Fibroblast of skin of back (primary cell): Measurements from ENCODE around the gene NOC2L.

Experiments
- DNase-seq: peaks from one replicate; pipeline ENCODE4 v3.0.0-alpha.2; 2013

The NOC2L gene

DNA sequence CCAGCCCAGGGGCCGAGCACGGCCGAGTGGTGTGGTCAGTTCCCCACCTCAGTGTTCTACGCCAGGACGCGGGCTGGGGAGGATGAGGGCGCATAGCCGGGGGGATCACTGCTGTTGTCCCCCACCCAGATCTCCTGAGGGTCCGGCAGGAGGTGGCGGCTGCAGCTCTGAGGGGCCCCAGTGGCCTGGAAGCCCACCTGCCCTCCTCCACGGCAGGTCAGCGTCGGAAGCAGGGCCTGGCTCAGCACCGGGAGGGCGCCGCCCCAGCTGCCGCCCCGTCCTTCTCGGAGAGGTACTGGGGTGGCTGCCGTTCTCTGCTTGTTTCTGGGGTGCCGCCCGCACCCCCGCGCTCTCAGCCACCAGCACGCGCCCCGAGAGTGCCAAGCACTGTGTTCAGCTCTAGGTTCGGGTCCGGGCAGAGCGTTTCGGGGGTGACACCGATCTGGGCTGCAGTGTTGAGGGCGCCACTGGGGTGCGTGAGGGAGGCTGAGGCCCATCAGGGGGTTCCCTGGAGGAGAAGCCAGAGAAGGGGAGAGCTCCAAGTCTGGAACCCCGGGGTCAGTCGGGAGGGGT, 18.0 kb downstream of the NOC2L start:
- DNase-seq = no peak

DNA sequence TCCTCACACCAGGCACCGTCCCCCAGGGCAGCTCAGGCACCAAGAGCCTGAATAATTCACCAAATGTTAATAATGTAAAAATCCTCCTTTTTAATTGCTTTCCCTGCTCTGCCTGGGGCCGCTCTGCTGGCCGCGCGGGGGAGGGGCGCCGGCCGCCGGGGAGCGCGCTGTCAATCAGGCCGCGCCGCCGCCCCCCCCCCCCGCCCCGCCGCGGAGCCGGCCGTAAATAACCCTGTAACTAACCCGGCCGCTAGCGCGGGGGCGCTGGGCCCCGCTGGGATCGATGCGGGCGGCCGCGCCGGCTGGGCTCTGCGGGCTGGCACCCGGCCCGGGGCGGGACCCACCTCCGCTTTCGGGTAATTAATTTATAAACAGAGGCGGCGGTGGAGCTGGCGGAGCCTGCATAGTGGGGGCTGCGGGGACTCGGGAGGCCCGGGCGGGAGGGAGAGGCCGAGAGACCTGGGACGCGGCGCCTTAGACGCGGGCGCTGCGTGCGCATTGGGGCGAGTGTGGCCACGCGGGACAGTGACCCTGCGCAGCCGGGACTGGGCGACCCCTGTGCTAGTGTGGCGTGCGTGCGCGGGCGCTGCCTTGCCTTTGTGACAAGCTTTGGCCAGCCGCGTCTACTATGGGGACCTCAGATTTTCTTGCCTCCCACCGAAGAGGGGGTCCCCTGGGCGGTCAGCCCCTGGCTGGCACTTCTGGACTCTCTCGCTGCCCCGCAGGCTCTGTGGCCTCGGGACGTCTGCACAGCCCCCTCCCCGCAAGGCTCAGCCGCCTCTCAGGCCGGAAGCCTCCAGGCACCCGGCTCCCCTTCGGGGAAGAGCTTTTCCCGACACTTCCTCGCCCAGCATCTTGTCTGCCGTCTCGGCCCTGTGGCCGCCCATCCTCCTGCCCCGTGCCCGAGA, 18.7 kb downstream of the NOC2L start:
- peak; percentile 36 for DNase-seq

DNA sequence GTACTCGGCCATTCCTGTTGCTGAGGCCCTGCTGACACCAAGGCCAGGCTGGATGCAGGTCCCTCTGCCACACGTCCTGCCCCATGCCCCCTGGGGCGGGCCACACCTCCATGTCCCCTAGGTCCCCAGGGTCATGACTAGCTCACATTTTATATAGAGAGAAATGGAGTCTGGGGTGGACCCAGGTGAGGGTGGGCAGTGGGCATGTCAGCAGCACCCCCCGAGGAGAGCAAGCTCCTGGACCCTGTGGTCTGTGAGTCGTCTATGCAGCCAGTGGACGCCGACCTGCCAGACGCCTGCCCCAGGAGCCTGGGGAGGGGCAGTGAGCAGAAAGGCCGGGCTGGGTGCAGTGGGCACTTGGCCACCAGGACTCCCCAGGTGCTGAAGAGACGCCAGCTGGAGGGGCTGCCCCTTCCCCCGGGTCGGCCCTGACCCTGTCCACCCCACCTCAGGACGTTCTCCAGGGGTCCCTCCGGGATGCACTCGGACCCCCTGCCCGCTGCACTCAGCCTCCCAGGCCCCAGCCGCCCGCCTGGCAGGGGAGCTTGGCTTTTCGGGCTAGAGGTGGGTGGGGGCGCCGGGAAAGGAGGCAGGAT, 19.4 kb downstream of the NOC2L start:
- DNase-seq = no peak

DNA sequence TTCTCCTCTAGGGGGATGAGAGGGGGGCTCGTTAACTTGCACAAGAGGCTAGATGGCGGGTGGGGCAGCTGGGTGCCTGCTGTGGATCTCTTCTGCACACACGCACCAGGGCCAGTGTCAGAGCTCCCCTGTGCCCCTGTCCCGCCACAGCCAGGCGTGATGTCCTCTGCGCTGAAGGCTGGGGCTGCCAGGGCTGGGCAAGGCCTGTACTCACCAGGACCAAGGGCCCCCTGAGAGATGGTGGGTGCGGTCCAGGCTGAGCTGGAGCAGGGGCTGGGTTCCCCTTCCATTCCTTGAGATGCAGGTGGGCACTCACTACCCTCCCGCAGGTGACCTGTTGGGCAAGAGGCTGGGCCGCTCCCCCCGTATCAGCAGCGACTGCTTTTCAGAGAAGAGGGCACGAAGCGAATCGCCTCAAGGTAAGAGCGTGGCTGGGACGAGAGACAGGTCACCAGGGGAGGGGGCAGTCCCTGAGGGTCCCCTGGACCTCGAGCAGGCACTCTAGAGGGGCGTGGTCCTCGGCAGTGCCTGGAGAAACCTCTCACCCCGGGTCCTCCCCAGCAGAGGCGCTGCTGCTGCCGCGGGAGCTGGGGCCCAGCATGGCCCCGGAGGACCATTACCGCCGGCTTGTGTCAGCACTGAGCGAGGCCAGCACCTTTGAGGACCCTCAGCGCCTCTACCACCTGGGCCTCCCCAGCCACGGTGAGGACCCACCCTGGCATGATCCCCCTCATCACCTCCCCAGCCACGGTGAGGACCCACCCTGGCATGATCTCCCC, 20.2 kb downstream of the NOC2L start:
- DNase-seq = no peak

DNA sequence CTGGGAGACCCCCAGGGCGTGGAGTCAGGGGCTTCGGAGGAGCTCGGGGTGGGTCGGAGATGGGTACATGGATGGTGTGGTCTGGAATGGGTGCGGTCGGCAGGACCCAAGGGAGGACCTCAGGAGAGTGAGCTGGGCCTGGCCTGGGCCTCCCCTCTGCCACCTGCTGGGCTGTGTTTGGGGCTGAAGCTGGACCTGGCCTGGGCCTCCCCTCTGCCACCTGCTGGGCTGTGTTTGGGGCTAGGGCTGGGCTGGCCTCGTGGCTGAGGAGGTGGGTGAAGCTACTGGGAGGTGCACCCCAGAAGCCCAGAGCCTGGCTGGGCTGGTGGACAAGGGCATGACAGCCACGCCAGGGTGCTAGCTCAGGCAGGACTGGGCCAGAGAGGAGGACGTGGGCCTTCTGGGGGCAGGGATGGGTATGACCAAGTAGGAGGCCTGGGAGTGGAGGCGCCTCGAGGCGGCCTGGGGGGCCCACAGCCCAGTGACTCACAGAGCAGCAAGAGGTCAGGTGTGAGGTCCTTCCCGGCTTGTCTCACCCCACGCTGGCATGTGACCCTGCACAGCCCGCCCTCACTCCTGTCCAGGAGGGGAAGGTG, 20.9 kb downstream of the NOC2L start:
- no peak for DNase-seq

DNA sequence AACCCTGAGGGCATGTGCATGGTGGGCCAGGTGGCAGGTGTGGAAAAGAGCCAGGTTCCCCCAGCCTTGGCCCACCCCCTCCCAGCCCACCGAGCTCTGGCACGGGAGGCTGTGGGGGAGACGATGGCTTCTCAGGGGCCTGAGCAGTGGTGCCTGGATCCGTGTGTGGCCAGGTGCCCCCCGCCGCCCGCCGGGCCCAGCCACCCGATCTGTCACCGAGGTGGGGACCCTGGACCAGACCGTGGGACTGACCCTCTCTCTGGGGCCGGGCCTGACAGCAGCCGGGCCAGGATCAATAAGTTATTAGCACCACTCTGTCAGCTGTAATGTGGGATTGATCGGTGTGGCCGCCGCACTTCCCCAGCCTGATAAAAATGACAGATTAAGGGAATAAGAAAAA, 21.5 kb downstream of the NOC2L start:
- DNase-seq = no peak

DNA sequence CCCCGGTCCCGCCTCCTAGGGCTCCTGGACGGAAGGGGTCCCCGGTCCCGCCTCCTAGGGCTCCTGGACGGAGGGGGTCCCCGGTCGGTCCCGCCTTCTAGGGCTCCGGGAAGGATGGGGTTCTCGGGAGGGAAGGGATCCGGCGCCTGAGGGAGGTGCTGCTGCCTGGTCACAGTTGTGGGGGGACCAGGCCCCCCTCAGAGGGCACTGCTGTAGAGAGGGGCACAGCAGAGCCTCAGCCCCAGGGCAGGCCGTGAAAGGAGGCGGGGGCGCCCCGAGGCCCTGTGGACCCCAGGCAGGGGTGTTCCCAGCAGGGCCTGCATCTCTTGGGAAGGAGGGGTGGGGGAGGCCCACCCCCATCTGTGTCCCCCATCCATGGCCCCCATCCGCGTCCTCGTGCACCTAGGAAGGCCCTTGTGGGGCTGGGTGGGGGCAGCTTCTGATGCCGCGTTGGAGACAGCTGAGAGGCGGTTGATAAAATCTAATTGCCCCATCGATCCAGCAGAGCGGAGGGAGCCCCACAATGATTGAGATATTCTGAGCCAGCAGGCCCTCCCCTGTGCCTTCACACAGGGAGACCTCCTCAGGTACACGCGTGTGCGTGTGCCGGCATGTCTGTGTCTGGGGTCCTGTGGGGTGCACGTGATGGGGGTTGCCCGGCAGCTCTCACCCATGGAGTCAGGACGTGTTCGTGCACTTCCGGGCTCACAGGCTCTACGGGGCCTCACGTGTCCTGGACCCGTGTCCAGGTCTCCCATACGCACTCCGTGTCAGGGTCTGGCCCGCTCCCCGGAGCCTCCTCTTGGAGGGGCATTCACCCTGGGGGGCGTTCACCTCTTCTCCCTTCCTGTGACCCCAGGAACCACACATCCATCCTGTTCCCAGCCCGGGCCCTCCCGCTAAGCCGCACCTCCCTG, 22.4 kb downstream of the NOC2L start:
- DNase-seq = no peak

DNA sequence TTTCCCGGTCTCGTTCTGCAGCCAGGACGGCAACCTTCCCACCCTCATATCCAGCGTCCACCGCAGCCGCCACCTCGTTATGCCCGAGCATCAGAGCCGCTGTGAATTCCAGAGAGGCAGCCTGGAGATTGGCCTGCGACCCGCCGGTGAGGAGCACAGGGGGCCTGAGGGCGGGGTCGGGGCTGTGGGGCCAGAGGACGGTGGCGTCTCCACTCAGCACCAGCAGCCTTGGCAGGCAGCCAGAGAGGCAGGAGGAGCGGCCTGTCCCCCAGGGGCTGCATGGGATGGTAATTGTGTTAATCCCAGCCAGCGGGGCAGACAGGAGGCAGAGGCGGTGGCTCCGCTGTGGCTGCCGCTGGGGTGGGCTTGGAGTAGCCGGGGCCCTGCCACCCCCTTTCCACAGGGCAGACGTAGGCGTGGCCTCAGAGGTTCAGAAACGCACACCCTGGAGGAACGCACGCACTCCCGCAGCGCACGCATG, 23.3 kb downstream of the NOC2L start:
- peak; percentile 31 for DNase-seq

DNA sequence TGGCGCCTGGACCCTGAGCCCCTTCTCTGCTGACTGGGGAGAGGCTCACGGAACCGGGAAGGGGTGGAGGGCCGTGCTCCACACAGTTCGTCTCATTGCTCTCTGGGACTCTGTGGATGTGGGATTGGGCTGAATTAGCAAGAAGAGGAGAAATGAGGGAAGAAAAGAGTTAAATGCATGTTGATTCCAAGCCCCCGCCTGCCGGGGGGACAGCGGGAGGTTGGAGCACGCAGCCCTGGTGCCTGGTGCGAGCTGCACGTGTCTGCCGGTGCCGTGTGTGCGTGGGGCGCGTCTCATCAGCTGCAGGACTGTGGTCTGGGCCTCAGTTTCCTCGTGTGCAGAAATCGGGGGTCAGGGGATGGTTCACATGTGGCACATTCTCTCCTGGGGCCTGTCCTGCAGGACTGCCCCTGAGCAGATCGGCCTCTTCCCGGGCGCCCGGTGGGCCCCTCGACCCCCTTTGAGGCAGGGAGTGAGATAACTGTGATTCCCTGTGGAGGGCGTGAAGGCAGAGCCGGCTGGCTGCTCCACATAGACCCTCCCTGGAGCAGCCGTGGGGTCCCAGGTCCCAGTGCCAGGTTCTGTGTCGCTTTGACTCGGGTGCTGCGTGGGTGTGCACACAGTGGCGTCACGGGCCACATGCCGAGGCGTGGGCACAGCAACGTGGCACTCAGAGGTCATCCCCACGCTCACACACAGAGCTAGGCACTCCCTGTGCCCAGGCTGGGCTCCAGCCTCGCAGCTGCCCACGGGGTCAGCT, 23.9 kb downstream of the NOC2L start:
- DNase-seq = no peak

DNA sequence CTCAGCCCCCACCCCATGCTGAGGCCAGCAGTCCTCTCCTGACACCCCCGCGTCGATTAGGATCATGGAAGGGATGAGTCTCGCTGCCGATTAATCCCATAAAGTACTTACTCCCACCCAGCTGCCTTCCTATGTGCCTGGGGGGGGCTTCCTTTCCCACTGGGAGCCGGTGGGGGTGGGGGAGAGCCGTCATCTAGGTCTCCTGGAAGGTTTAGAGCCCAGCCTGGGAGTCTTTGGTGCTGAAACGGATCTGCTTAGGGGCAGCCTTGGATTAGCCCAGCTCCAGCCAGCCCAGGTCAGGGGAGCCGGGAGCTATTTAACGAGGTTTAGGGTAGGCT, 25.5 kb downstream of the NOC2L start:
- DNase-seq = no peak

DNA sequence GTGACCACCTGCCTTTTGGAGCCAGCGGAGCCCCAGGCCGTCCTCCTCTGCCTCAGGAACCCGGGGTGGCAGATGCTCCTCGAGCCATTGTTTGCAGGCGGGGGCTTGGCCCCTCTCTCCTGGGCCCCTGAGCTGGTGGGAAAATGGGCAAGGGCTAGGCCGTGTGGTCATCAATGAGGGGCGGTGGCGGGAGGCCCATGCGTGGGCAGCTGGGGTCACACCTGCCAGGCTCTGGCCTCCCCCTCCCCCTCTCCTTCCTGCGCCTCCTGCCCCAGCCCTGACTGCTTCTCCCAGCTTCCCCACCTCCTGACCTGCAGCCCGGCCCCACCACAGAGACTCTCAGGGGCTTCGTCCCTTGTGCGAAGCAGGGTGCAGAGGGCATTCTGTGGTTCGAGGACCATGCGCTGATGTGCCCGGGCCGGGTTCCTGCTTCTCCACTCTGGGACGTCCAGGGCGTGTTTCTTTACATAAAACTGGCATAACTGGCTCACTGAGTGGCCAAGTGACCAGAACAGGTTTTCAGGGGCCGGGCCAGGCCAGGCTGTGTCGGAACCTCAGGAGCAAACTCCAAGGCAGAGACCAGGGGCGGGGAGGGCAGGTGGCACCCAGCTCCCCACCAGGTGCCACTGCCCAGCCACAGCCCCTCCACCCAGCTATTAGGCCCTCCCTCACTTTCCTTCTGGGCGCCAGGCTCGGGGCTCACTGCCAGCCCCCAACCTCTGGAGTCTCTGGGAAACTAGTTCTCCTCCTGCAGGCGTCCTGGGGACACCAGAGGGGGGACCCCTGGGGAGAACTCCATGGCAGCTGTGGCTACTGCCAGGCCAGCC, 26.1 kb downstream of the NOC2L start:
- no peak for DNase-seq

DNA sequence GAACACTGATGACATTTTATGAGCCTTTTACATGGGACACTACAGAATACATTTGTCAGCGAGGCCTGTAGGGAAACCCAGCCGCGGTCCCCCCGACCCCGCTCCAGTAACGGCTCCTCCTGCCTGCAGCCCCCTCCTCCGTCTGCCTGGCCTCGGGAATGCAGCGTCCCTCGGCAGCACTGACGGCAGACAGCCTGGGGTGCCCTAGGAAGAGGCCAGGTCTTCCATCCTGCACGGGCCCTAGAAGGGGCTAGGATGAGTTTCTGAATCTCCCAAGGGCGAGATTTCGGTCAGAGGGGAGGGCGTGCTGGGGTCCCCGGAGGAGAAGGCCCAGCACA, 26.9 kb downstream of the NOC2L start:
- no peak for DNase-seq

DNA sequence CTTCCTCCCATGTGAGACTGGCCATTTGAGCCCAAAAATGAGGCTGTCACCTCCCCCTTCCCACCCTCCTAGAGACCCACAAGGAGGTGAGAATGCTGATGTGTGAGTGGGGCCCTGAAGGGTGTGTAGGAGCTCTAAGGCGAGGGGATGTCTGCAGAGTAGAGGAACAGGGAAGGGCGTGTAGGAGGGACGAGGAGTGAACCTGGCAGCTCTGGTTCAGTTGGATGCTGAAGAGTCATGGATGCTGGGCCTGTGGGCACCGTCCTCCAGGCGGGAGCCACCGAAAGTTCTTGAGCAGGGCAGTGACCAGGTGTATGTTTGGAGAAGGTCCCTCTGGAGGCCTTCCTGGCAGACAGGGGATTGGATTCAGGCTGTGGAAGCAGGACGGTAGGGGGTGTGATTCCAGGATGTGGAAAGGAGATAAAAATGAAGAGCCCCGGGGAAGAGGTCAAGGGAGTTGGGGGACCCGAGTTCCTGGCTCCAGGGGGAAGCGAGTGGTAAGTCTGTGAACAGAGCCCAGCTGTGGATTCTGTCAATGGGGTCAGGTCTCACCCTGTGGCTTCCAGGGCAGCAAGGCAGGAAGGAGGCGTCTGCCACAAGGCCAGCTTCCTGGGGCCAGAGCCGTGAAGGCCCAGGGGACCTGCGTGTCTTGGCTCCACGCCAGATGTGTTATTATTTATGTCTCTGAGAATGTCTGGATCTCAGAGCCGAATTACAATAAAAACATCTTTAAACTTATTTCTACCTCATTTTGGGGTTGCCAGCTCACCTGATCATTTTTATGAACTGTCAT, 27.5 kb downstream of the NOC2L start:
- DNase-seq = no peak

DNA sequence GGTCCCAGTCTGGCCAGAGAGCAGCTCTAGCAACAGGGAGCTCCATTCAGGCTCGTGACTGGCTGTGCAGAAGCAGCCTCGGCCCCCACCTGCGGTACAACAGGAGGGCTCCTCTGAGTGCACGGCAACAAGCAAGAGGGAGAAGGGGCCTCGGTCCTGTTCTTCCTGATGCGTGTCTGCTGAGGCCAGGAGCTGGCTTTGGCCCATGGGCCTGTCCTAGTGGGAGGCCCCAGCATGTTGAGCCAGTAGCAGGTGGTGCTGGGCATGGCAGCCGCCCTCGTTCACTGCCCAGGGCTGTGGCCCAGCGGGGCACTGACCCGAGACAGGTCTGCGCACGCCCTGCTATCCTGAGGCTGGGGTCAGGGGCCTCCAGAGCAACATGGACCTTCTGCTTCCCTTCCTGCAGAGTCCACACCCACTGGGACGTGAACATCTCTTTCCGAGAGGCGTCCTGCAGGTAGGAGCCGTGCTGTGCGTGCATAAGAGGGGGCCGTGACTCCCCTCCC, 28.4 kb downstream of the NOC2L start:
- DNase-seq = no peak

DNA sequence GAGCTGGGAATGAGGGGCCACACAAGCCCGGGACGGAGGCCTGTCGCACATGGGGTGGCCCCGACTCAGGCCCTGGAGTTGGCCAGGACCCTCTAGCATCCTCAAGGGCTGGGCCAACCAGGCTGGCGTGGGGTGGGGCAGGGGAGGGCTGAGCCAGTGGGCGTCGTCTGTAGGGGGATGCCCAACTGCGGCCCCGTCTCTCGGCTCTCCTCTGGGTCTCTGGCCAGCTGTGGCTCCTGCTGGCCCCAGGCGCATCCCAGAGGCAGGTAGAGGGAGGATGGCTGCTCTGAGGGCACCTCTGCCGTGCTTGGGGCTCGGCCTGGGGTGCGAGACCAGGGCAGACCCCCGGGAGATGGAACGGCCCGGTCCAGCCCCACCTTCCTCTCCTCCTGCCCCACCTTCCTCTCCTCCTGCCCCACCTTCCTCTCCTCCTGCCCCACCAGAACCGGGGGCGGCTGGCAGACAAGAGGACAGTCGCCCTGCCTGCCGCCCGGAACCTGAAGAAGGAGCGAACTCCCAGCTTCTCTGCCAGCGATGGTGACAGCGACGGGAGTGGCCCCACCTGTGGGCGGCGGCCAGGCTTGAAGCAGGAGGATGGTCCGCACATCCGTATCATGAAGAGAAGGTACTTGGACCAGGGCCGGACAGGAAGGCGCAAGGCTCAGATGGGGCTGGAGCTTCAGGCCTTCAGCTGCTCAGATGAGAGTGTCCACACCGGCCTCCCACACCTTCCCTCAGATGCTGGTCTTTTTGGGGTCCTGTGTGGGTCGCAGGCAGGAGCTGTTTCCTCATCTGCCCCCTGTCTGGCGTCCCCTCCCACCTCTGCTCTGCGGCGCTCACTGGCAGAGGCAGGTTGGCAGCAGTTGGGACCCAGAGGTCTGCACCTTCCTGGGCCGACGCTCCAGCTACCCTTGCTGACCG, 29.1 kb downstream of the NOC2L start:
- no peak for DNase-seq

DNA sequence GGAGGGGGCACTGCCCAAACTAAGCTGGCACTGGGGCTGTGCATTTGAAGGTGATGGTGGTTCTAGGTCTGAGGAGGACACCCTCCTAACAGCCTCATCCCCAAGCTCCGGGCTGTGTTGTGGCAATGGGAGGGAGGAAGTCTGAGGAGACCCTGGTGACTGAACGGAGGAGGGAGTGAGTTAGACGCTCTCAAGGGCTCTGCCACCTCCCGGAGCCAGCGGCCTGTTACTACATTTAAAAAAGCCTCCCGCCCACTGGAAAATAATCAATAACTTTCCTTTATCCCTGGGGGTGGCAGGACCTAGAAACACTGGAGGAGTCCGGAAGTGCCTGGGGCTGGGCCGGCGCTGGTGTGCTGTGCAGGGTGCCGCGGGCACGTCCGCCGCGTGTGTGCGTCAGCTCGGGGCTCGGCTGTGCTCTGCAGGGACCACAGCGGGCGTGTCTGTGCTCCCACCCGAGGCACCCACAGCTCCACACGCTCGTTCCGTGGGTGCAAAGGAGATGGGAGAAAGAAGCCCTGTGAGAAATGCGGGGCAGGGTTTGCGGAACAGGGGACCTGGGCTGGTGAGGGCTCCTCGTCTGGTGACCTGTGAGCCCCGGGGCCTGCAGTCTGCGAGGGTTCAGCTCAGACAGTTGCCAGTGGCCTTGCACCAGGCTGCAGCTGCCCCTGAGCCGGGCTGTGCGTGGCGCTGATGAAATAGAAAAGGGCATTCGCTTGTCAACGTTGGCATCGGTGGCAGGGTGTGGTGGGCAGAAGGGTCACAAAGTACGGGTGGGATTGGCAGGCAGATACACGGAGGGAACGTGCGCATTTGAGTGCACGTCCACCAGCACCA, 30.0 kb downstream of the NOC2L start:
- no peak for DNase-seq

DNA sequence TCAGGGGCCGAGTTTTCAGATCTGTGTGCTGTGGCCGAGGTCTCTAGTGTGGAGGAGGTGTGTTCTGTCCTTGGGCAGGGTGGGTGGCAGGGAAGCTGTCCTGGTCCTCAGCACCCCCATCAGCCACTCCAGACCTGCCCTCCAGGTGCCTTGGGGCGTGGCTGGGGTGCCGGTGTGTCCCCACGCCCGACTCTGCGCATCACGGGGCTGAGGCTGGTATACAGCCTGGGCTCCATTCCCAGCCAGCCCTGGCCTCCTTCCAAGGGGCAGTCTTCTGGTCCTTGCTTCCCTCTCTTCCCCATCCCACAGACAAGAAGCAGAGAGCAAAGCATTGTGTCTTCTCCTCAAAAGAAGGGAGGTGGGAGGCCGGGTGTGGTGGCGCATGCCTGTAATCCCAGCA, 31.3 kb downstream of the NOC2L start:
- no peak for DNase-seq
